NCI-H460 (cell line): ENCODE measurements around the gene ABTB2. TPM values are rescaled to one million over a fixed set of nuclear protein-coding genes. Genes with fewer than 3 reads are reported as not detected.
"Not testable (repeated sequence)": the region's sequence is repeated elsewhere in the genome, so short reads cannot be mapped to it uniquely, and the experiment has no call there.

Experiments used
- DNase-seq: peaks from one replicate; pipeline ENCODE4 v3.0.0-alpha.2; 2016; ENCODE audit warnings: low read depth; ENCODE audit errors: extremely low read depth
- total RNA-seq: library from RNA; depleted of rRNA; stranded (reverse); fragments of >200 nt; shearing (Covaris generic); gene quantifications from 2 replicates; pipeline ENCODE4 v1.2.3, GENCODE V29; 2014

Gene ABTB2
- total RNA-seq, 1 experiment from 2014 or later = 1.3 TPM

- DNase-seq = no peak
Observed at GRCh38 chr11:34267013-34267412, 90.8 kb downstream of the ABTB2 start.

DNA sequence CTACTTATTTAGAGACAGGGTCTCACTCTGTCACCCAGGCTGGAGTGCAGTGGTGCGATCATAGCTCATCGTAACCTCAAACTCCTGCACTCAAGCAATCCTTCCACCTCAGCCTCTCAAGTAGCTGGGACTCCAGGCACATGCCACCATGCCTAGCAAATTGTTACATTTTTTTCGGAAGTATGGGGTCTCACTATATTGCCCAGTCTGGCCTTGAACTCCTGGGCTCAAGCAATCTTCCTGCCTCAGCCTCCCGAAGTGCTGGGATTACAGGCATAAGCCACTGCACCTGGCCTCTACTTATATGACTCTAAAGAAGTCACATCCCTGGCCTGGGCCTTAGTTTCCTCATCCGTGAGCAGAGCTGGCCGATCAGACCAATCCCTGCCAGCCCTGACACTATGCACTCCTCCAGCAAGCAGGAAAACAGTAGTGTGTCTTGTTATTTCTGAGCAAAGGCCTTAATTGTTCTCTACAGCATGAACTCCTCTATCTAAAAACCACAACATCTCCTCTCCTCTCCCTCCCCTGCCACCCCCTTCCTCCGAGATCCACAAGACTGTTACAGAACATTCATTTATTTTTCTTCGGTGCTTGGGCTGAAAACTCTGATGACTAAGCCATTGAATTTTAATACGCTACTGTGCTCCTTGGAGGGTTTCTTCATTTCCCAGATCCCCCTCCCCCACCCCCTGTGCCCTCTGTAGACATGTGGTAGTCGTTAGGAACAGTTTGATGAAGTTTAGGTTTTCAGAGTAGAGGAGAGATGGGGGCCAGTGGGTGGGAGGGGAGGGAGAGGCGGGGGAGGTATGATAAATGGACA is 91.5 kb downstream of the ABTB2 start:
- DNase-seq = no peak

- no peak for DNase-seq
Observed at GRCh38 chr11:34264303-34265110, 93.3 kb downstream of the ABTB2 start.

DNA sequence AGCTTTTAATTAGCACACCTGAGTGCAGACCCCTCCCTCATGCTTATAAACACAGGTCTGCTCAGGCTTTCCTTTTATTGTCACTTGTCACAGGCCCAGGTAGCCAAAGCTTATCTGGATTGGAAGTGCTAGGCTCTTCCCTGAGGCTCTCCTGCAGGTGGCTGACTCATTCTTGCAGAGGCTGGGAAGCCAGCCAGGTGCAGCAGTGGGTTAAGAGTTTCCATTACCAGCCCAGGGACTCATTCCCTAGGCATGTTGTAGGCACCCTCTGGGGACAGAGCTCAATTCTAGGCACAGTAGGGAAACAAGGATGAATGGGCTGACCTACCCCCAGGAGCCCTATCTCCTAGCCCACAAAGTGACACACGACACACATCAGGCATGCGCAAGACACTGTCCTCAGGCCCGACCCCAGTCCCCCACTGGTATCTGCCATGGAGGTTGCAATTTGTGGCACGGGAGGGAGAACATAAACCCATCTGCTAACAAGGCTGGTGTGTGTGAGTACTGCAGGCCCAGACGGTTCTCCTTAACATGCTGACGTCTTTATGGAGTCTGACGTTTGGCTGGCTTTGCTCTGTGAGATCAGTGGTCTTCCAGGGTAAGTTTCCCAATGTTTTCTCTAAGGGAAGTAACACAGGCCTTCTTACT is 94.2 kb downstream of the ABTB2 start:
- no peak for DNase-seq

- no peak for DNase-seq
Observed at GRCh38 chr11:34262531-34263081, 95.2 kb downstream of the ABTB2 start.

DNA sequence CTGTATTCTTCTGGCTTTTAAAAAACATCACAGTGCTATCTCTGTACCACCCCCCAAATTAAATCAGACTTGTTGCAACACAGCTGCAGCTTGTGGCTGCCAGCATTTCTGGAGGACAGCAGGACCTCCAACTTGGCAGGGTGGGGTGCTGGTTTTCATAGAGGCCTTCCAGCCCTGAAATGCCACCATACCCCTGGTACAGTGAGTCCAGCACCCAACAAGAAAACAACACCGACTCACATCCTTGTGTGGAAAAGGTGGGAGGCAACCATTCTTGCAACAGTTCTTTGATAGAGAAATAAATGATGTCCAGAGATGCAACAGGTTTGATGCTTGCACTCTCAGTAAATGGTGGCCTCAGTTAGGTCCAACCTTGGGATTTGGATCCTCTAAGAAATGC is 96.0 kb downstream of the ABTB2 start:
- no peak for DNase-seq

GRCh38 chr11:34261095-34261494 is 96.7 kb downstream of the ABTB2 start:
- DNase-seq = no peak

DNA sequence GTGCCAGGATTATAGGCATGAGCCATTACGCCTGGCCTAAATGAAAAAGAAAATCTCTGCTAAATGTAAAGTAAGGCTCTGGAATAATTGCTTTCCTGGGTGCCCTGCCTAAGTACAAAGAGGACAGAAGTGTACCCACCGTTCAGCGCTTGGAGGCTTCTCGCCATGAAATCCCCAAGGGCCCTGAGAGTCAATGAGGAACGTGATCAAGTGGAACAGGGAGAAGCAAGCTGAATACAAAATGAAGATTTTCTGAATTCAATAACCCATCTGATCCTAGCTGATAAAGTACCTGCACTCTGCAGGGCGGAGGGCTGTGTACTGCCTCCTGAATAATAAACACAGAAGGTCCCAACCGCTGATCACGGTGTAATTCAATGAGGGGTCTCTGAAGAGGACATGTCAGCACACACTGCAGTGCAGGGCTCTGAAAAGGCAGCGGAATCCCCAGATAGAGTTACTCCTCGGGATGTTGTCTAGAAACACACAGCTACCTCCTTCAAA is 97.7 kb downstream of the ABTB2 start:
- no peak for DNase-seq

DNA sequence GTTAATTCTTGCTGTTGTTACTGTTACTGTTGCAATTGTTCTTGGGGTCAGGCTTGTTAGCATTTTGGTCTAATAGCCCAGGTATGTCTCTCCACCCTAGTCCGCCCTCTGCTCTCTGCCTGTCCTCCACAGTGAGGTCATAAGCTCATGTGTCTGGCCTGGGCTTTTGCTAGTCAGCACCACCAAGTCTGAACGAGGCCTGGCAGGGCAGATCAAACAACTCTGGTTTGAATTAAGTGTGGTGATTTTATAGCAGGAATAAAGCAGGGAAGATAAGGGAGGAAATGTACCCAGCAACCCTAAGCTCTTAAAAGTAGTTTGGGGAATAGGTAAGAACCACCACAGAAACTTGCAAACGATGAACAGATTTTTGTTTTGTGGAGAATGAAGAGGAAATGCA is 98.7 kb downstream of the ABTB2 start:
- DNase-seq = no peak

GRCh38 chr11:34256626-34257025 is 101.2 kb downstream of the ABTB2 start:
- no peak for DNase-seq

DNA sequence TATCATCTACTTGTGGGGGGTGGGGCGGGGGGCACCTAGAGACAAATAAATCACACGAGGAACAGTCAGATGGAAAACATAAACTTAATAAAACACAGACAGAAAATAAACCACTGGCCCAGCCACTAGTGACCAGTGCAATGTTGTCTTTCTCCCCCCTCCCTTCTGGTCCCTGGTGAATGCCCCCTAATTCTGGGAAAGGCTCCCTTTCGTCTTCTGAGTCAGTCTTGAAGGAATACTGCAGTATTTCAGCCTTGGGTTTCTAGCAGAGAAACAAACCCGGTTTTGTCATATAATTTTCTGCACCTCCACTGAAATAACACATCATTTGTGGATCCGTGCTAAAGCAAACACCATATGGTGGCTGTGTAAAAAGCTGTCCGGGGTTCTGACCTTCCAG is 101.7 kb downstream of the ABTB2 start:
- no peak for DNase-seq

GRCh38 chr11:34255101-34255500 is 102.7 kb downstream of the ABTB2 start:
- no peak for DNase-seq

DNA sequence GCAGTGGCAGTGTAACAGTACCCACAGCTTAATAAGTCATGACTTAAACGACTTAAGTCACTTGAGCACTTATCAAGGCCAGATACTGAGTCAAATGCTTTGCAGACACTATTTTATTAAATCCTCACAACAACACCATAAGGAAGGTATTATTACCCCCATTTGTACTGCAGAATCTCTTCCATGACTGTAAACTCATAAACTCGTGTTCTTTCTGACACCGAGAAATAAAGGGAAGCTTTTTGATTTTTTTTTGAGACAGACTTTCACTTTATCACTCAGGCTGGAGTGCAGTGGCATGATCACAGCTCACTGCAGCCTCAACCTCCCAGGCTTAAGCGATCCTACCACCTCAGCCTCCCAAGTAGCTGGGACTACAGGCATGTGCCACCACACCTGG is 103.8 kb downstream of the ABTB2 start:
- no peak for DNase-seq

GRCh38 chr11:34252651-34253050 is 105.2 kb downstream of the ABTB2 start:
- DNase-seq = no peak

DNA sequence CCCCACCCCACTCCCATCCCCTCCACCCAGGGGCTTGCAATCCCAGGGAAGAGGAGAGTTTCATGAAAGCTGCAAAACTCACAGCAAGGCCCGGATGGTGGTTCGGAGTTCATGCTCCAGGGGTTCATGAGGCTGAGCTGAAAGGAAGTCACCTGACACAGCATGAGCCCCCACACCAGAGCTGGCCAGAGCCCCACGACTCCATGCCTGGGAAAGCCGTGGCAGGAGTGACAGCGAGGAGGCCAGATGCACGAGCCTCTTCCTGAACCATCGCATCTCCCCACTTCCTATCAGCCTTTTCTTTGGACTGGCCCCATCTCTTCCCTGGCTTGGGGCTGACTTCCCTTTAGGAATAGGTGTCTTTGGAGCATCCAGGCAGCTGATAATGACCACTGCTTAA is 105.8 kb downstream of the ABTB2 start:
- DNase-seq = no peak

DNA sequence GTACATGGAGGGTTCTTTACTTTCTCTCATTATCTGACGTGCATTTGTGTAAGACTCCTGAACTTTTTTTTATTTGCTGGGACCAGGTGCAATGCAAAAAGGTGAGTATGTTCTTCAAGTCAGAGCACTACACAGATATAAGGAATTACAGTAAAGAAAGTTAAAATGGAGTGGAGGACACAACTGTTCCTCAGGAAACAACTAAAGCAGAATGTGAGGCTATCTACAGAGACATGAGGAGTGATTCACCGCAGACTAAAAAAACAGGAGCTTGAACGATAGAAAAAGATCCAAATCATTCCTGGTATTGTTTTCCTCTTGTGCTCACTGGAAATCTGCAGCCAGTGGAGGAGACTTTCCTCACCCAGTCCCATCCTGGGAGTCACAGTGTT is 106.2 kb downstream of the ABTB2 start:
- no peak for DNase-seq

GRCh38 chr11:34250732-34251588 is 106.8 kb downstream of the ABTB2 start:
- DNase-seq = peak; percentile 64

DNA sequence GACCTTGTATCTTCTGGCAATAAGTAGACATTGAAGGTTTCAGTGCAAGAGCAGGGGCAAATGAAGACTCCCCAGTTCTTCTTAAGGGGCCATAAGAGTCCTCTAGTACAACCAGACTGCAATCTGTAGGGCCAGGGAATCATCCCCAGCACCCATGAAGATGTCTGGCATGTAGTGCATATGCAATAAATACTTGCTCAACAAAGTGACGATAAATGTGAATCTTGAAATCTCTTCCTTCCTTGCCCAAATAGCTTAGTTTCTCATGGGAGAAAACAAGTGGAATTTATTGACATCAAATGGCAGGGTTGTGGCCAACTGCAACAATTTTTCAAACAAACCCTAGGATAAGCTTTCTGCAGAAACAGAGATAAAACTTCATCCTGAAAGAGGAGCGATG is 107.6 kb downstream of the ABTB2 start:
- DNase-seq = no peak

GRCh38 chr11:34249439-34249838 is 108.4 kb downstream of the ABTB2 start:
- no peak for DNase-seq

- DNase-seq = not testable (repeated sequence)
Observed at GRCh38 chr11:34246511-34246910, 111.3 kb downstream of the ABTB2 start.
